ENCODE results near the gene ALDH3A1. TPM values are rescaled to one million over a fixed set of nuclear protein-coding genes. Genes with fewer than 3 reads are reported as not detected.

The ALDH3A1 gene
- total and polyA plus RNA-seq, 2 of the 4 experiments (the other 2 are of a cell fraction): not detected

DNA sequence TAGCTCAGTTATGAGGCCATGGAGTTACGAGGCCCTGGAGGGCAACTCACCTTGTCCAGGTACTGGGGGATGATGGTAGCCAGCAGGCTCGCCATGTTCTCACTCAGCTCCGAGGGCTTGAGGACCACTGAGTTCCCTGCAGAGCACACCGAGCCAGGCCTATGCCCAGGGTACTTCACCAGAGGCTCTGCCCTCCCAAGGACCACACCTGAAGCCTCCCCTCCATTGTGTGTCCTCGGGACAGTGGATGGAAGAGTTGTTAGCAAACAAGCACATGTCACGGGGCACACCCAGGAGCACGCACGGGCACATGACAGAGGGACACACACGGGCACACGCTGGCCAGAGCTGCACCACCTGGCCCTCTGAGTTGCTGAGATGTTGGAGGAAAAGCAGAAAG is 5.6 kb downstream of the ALDH3A1 start (continued):
- TF ChIP-seq, protein P1, sequence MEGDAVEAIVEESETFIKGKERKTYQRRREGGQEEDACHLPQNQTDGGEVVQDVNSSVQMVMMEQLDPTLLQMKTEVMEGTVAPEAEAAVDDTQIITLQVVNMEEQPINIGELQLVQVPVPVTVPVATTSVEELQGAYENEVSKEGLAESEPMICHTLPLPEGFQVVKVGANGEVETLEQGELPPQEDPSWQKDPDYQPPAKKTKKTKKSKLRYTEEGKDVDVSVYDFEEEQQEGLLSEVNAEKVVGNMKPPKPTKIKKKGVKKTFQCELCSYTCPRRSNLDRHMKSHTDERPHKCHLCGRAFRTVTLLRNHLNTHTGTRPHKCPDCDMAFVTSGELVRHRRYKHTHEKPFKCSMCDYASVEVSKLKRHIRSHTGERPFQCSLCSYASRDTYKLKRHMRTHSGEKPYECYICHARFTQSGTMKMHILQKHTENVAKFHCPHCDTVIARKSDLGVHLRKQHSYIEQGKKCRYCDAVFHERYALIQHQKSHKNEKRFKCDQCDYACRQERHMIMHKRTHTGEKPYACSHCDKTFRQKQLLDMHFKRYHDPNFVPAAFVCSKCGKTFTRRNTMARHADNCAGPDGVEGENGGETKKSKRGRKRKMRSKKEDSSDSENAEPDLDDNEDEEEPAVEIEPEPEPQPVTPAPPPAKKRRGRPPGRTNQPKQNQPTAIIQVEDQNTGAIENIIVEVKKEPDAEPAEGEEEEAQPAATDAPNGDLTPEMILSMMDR (conservative IDR thresholded peaks at IDR 0.05; ENCODE audit: low read depth, low read length): no peak
- no peak for TF ChIP-seq SMC3 (IDR thresholded peaks at IDR 0.05; ENCODE audit: low read depth, low read length)
- no peak for TF ChIP-seq RAD21 (IDR thresholded peaks at IDR 0.05; ENCODE audit: low read length)

DNA sequence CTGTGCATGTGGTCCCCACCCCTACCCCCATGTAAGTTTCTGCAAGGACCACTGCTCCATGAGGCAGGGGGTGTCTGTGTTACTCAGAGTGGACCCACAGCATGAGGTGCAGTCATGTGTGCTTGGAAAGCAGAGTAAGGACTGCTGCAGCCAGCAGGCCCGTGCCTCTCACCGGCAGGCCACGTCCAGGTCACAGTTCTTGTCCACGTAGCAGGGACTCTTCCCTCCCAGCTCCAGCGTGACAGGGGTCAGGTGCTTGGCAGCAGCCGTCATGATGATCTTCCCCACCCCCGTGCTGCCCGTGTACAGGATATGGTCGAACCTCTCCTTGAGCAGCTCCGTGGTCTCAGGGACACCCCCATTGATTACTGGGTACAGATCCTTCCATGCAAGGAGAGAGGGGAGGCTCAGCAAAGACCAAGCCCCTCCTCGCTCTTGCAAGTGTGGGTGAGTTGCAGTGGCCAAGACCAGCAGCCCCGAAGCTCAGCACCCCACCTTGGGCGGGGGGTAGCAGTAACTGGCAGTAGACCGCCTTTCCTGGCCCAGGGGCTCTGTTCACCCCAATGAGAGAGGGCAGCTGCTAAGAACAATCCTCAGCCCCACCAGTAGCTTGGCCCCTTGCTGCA is 6.2 kb downstream of the ALDH3A1 start:
- Histone ChIP-seq H3K14ac (replicated peaks; ENCODE audit: low read depth, low read length) (no peak overlapping the region), H2BK20ac (ENCODE audit: low read depth, low read length) (no peak overlapping the region), H3K4ac (ENCODE audit: low read depth, low read length) (no peak overlapping the region), H3K27ac (ENCODE audit: insufficient read depth, low read length) (no peak overlapping the region), H4K20me1 (ENCODE audit: insufficient read depth, low read length) (no peaks in the 10 kb centered on the region), H2AK5ac (ENCODE audit: low read depth, low read length) (no peak overlapping the region), H2AK9ac (replicated peaks; ENCODE audit: low read depth, low read length, poor library complexity) (no peak overlapping the region), H2BK5ac (ENCODE audit: low read depth, low read length, poor library complexity, severe bottlenecking) (no peak overlapping the region), H2BK15ac (ENCODE audit: low read depth, low read length) (no peak overlapping the region), H3K18ac (ENCODE audit: low read depth, low read length) (no peak overlapping the region), H3K4me2 (ENCODE audit: low read depth, low read length) (no peak overlapping the region), H3K23ac (ENCODE audit: low read depth, low read length) (no peak overlapping the region), H3K9me1 (ENCODE audit: insufficient read depth, low read length) (no peaks in the 10 kb centered on the region), H3K36me3 (ENCODE audit: control insufficient read depth, insufficient read depth, low read length) (no peaks in the 10 kb centered on the region), H3K4me1 (ENCODE audit: control insufficient read depth, insufficient read depth, low read length) (no peaks in the 10 kb centered on the region), H3K9ac (ENCODE audit: low read depth, low read length) (no peak overlapping the region), H2BK120ac (ENCODE audit: low read depth, low read length) (no peak overlapping the region), H3K79me1 (ENCODE audit: low read depth in 1 of 2, low read length in 2 of 2) (no peaks in the 10 kb centered on the region), H4K5ac (ENCODE audit: low read depth, low read length) (no peak overlapping the region), H3K27me3 (ENCODE audit: control insufficient read depth, insufficient read depth, low read length) (peaks cover 24% of the 10 kb centered on the region), H3K4me3 (ENCODE audit: insufficient read depth, low read depth, low read length) (no peak overlapping the region), H2AFZ (replicated peaks; ENCODE audit: low read length, poor library complexity) (peak overlapping the region; percentile 23), H3K9me3 (ENCODE audit: control insufficient read depth, insufficient read depth, low read length) (no peaks in the 10 kb centered on the region), H4K91ac (ENCODE audit: insufficient read depth, low read depth, low read length) (no peak overlapping the region), H4K8ac (ENCODE audit: low read depth in 2 of 2, low read length in 2 of 2) (no peak overlapping the region), H3K56ac (ENCODE audit: extremely low read depth, insufficient read depth, low read length) (no peak overlapping the region)
- DNase-seq (no peak), ATAC-seq (ENCODE audit: low read depth) (no peak)
- 60% methylated on average over 1 of the region's 14 CpGs; no CpG with 5 or more reads in 1 of the 2 experiments for WGBS, 2 experiments (ENCODE audit: extremely low coverage in 2 of 2, insufficient read length in 1 of 2)
- intact Hi-C loops (cut with micrococcal nuclease): no loop called here
- dilution Hi-C loops (cut with HindIII; ENCODE audit: low sequenced_read_pairs, unreplicated experiment): no loop called here
- in situ Hi-C loops (cut with MboI; ENCODE audit: low sequenced_read_pairs): no loop called here
- ChIA-PET CTCF (no interaction called here), POLR2A (ENCODE audit: unreplicated experiment) (no interaction called here)
- no TSS peak for BruUV-seq (replicated peaks)
- no peak for TF ChIP-seq MAFK (IDR thresholded peaks at IDR 0.05; ENCODE audit: low read depth, low read length)
- no peak for TF ChIP-seq BHLHE40 (IDR thresholded peaks at IDR 0.05; ENCODE audit: low read depth, low read length)
- TF ChIP-seq, protein P1 (conservative IDR thresholded peaks at IDR 0.05; ENCODE audit: low read depth, low read length): no peak
- TF ChIP-seq RAD21 (IDR thresholded peaks at IDR 0.05; ENCODE audit: low read length): no peak
- TF ChIP-seq MXI1 (IDR thresholded peaks at IDR 0.05; ENCODE audit: borderline replicate concordance, low read depth, low read length): no peak
- TF ChIP-seq, protein P2, sequence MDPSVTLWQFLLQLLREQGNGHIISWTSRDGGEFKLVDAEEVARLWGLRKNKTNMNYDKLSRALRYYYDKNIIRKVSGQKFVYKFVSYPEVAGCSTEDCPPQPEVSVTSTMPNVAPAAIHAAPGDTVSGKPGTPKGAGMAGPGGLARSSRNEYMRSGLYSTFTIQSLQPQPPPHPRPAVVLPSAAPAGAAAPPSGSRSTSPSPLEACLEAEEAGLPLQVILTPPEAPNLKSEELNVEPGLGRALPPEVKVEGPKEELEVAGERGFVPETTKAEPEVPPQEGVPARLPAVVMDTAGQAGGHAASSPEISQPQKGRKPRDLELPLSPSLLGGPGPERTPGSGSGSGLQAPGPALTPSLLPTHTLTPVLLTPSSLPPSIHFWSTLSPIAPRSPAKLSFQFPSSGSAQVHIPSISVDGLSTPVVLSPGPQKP (IDR thresholded peaks at IDR 0.05; ENCODE audit: borderline replicate concordance, low read depth, low read length): no peak
- TF ChIP-seq RCOR1 (IDR thresholded peaks at IDR 0.05; ENCODE audit: insufficient replicate concordance, low read length): no peak
- no peak for TF ChIP-seq POLR2A (IDR thresholded peaks at IDR 0.05; ENCODE audit: low read depth, low read length)
- TF ChIP-seq, protein P3, sequence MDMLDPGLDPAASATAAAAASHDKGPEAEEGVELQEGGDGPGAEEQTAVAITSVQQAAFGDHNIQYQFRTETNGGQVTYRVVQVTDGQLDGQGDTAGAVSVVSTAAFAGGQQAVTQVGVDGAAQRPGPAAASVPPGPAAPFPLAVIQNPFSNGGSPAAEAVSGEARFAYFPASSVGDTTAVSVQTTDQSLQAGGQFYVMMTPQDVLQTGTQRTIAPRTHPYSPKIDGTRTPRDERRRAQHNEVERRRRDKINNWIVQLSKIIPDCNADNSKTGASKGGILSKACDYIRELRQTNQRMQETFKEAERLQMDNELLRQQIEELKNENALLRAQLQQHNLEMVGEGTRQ (IDR thresholded peaks at IDR 0.05; ENCODE audit: low read depth, low read length): no peak
